Esophagus squamous epithelium (tissue), 5 donors: ENCODE measurements around the gene TENT4B. TPM values are rescaled to one million over a fixed set of nuclear protein-coding genes. Genes with fewer than 3 reads are reported as not detected.

ENCODE experiments used
- DNase-seq: peaks from one replicate; lab custom pipeline; 2025; lab: John Stamatoyannopoulos, UW
- H3K27ac ChIP-seq, 4 donors: fragments of 200-600 bp; sonication (generic); one replicate each; pipeline ENCODE4 v1.5.1; 2016 to 2019; ENCODE audit warnings: mild to moderate bottlenecking in 1 of 4
- H3K27me3 ChIP-seq, 4 donors: fragments of 200-600 bp; sonication (generic); 1 replicate in 3 of 4; 2 replicates in 1 of 4; pipeline versions ENCODE4 v1.5.1 to v1.6.0; 2017 to 2021; ENCODE audit warnings: antibody characterized with exemption in 1 of 4
- H3K36me3 ChIP-seq, 3 donors: fragments of 200-600 bp; sonication (generic); one replicate each; pipeline ENCODE4 v1.5.1; 2016 to 2019
- H3K4me1 ChIP-seq, 3 donors: fragments of 200-600 bp; sonication (generic); one replicate each; pipeline ENCODE4 v1.5.1; 2017 to 2019
- H3K4me3 ChIP-seq, 4 donors: fragments of 200-600 bp; sonication (generic); 1 replicate in 3 of 4; 2 replicates in 1 of 4; pipeline ENCODE4 v1.5.1; 2016 to 2019; ENCODE audit warnings: mild to moderate bottlenecking in 2 of 4, moderate library complexity in 1 of 4
- H3K9me3 ChIP-seq, 3 donors: fragments of 200-600 bp; sonication (generic); one replicate each; pipeline ENCODE4 v1.5.1; 2016 to 2019
- CTCF ChIP-seq, 6 experiments: fragments of 450-650 bp in 4 of 6; fragments of 200-600 bp in 2 of 6; sonication (generic) in 2 of 6; IDR thresholded peaks; one replicate each; pipeline ENCODE4 v1.5.1; 2016 to 2019; ENCODE audit warnings: antibody characterized with exemption in 6 of 6, mild to moderate bottlenecking in 4 of 6, moderate library complexity in 4 of 6
- POLR2A ChIP-seq, 4 donors: fragments of 450-650 bp; IDR thresholded peaks; one replicate each; pipeline ENCODE4 v1.6.1; 2017; ENCODE audit warnings: antibody characterized with exemption in 4 of 4, mild to moderate bottlenecking in 4 of 4, moderate library complexity in 3 of 4
- WGBS, 2 donors: methylation state at CpG; one replicate each; pipeline ENCODE4 v1.1.5; 2018; 5-methylcytosine and 5-hydroxymethylcytosine counted together
- intact Hi-C: fragments of 100-400 bp; cut with DNase I; formaldehyde crosslinking; loops from one replicate; pipeline ENCODE4 v1.15.0; 2022
- total RNA-seq, 4 donors: library from RNA; depleted of rRNA; stranded (reverse); fragments of >200 nt; gene quantifications; one replicate each; pipeline ENCODE4 v1.1.0, GENCODE V29; 2016
- donor health status: DM: yes; HTN: yes; CAD: no.

TENT4B gene
- total RNA-seq, 4 donors from 2014 or later = 6.3 to 11.4 (median 8.4) TPM

DNA sequence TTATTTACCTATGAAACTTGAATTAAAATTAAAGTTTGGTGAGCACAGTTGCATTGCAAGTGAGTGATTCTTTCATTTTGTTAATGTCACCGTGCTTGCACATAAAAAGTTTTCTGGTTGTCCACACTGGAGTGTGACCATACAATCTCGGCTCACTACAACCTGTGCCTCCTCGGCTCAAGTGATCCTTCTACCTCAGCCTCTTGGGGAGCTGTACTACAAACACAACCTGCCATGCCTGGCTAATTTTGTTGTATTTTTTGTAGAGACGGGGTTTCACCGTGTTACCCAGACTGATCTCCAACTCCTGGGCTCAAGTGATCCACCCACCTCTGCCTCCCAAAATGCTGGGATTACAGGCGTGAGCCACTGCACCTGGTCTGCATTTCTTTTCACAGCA, 63.1 kb downstream of the TENT4B start:
- Histone ChIP-seq H3K36me3 (peaks cover 0 to 92% (median 10%) of the 10 kb centered on the region in 3 donors), H3K27me3 (no peaks in the 10 kb centered on the region), H3K27ac (no peak overlapping the region), H3K4me3 (no peak overlapping the region), H3K9me3 (no peaks in the 10 kb centered on the region), H3K4me1 (peaks cover 0 to 2% (median 0%) of the 10 kb centered on the region in 3 donors)
- intact Hi-C loops = loop anchor here (10.0 kb wide), 2 partner anchors 139 to 191 kb away; partner anchors contain the start of gene CNEP1R1
- WGBS, 2 donors = 89 to 93% methylated on average over 6 of the region's 6 CpGs
- TF ChIP-seq CTCF (IDR thresholded peaks at IDR 0.05) (no peak), POLR2A (IDR thresholded peaks at IDR 0.05) (no peak)
- DNase-seq = no peak

GRCh38 chr16:50219402-50219975, 66.4 kb downstream of the TENT4B start:
- Histone ChIP-seq H3K4me1 (no peaks in the 10 kb centered on the region), H3K9me3 (no peaks in the 10 kb centered on the region), H3K4me3 (no peak overlapping the region), H3K27me3 (no peaks in the 10 kb centered on the region), H3K36me3 (peaks cover 0 to 99% (median 4%) of the 10 kb centered on the region in 3 donors), H3K27ac (no peak overlapping the region)
- DNase-seq = no peak
- TF ChIP-seq CTCF (IDR thresholded peaks at IDR 0.05) (no peak), POLR2A (IDR thresholded peaks at IDR 0.05) (no peak)
- intact Hi-C loops = loop anchor here (10.0 kb wide), 2 partner anchors 135 to 195 kb away; partner anchors contain the start of gene CNEP1R1
- WGBS, 2 donors = 96 to 98% methylated on average over 4 of the region's 4 CpGs

DNA sequence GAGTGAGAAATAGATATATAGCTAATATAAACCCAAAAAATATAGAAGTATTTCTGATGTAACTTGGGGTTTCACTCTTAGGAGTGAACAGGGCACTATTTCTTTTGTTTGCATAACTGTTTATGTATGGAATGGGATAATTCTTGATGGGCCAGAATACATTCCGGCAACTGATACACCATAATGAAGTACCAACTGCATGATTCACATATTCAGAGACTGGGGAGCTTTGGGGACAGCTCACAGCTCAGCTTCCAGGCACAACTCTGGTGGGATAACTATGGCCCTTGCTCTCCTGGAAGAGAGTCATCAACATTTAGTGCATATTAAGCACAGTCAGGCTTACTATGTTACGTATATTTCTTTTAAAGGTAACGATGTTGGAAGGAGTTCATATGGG, 71.2 kb downstream of the TENT4B start:
- Histone ChIP-seq H3K27ac (no peak overlapping the region), H3K36me3 (peaks cover 0 to 99% (median 17%) of the 10 kb centered on the region in 3 donors), H3K4me1 (no peaks in the 10 kb centered on the region), H3K27me3 (no peaks in the 10 kb centered on the region), H3K9me3 (no peaks in the 10 kb centered on the region), H3K4me3 (no peak overlapping the region)
- DNase-seq = no peak
- intact Hi-C loops = no loop called here
- TF ChIP-seq CTCF (IDR thresholded peaks at IDR 0.05) (no peak), POLR2A (IDR thresholded peaks at IDR 0.05) (no peak)
- 89 to 92% methylated on average over 3 of the region's 3 CpGs for WGBS, 2 donors

GRCh38 chr16:50227120-50227519, 74.0 kb downstream of the TENT4B start:
- Histone ChIP-seq H3K4me1 (no peaks in the 10 kb centered on the region), H3K36me3 (peaks cover 0 to 81% (median 17%) of the 10 kb centered on the region in 3 donors), H3K9me3 (no peaks in the 10 kb centered on the region), H3K4me3 (no peak overlapping the region), H3K27me3 (no peaks in the 10 kb centered on the region), H3K27ac (no peak overlapping the region)
- intact Hi-C loops = no loop called here
- TF ChIP-seq POLR2A (IDR thresholded peaks at IDR 0.05) = no peak
- TF ChIP-seq CTCF (IDR thresholded peaks at IDR 0.05) = no peak
- 73 to 78% methylated on average over 3 of the region's 3 CpGs for WGBS, 2 donors
- DNase-seq = no peak

DNA sequence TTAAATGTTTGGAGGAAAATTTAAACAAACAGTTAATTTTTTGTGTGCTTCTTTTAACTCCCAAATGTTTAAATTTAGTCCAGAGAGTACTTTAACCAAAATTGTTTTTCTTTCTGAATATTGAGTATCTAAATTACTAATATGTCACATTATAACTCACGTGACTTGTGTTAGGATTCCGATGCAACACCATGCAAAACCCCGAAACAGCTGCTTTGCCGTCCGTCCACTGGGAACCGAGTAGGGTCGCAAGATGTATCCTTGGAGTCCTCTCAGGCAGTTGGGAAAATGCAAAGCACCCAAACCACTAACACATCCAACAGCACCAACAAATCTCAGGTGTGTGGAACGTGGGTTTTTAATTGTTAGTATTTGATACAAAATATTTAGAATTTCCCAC, 74.6 kb downstream of the TENT4B start:
- no peaks in the 10 kb centered on the region for H3K4me1 ChIP-seq
- TF ChIP-seq CTCF (IDR thresholded peaks at IDR 0.05) = no peak
- no peak for TF ChIP-seq POLR2A (IDR thresholded peaks at IDR 0.05)
- 83 to 84% methylated on average over 8 of the region's 8 CpGs for WGBS, 2 donors
- no peak overlapping the region for H3K27ac ChIP-seq
- H3K27me3 ChIP-seq = no peaks in the 10 kb centered on the region
- intact Hi-C loops = no loop called here
- peaks cover 0 to 75% (median 17%) of the 10 kb centered on the region in 3 donors for H3K36me3 ChIP-seq
- H3K9me3 ChIP-seq = no peaks in the 10 kb centered on the region
- H3K4me3 ChIP-seq = no peak overlapping the region
- no peak for DNase-seq
